Neural cell (in vitro differentiated cells): ENCODE data around the gene CBLB. TPM values are rescaled to one million over a fixed set of nuclear protein-coding genes. Genes with fewer than 3 reads are reported as not detected.

Source experiments
- H2AFZ ChIP-seq: fragments of 200-600, 300-800 bp; sonication (generic), shearing (Covaris generic); 2 replicates; pipeline ENCODE4 v1.6.0; 2014; ENCODE audit warnings: low read depth, mild to moderate bottlenecking, antibody characterized with exemption, low read length, moderate library complexity
- H3F3A ChIP-seq: fragments of 200-600 bp; shearing (Covaris generic); 2 replicates; pipeline ENCODE4 v1.6.1; 2016; ENCODE audit warnings: mild to moderate bottlenecking, moderate library complexity, mixed read lengths, antibody characterized with exemption, low read length; ENCODE audit not compliant: insufficient read depth, poor library complexity, severe bottlenecking
- H3K27ac ChIP-seq: fragments of 200-600, 300-800 bp; sonication (generic), shearing (Covaris generic); 2 replicates; pipeline ENCODE4 v1.5.1; 2014; ENCODE audit warnings: mild to moderate bottlenecking, low read length, moderate library complexity
- H3K27me3 ChIP-seq: fragments of 300-800, 200-600 bp; sonication (generic), shearing (Covaris generic); 2 replicates; pipeline ENCODE4 v1.6.0; 2014; ENCODE audit warnings: mild to moderate bottlenecking, low read depth, low read length, moderate library complexity; ENCODE audit not compliant: insufficient read depth
- H3K36me3 ChIP-seq: fragments of 300-800, 200-600 bp; sonication (generic), shearing (Covaris generic); 2 replicates; pipeline ENCODE4 v1.5.1; 2014; ENCODE audit warnings: mild to moderate bottlenecking, antibody characterized with exemption, low read length, moderate library complexity; ENCODE audit not compliant: insufficient read depth
- H3K4me2 ChIP-seq: fragments of 300-800, 200-600 bp; sonication (generic), shearing (Covaris generic); 2 replicates; pipeline ENCODE4 v1.6.0; 2014; ENCODE audit warnings: mild to moderate bottlenecking, low read length
- H3K4me3 ChIP-seq: fragments of 300-800, 200-600 bp; sonication (generic), shearing (Covaris generic); 2 replicates; pipeline ENCODE4 v1.5.1; 2014; ENCODE audit warnings: mild to moderate bottlenecking, low read length, moderate library complexity
- H3K79me2 ChIP-seq: fragments of 200-600 bp; shearing (Covaris generic); replicated peaks from 2 replicates; pipeline ENCODE4 v1.6.0; 2014; ENCODE audit warnings: mild to moderate bottlenecking, low read length, moderate library complexity; ENCODE audit not compliant: insufficient read depth
- H3K9ac ChIP-seq: fragments of 300-800, 200-600 bp; sonication (generic), shearing (Covaris generic); 2 replicates; pipeline ENCODE4 v1.6.1; 2016; ENCODE audit warnings: mild to moderate bottlenecking, low read length, mixed read lengths
- H3K9me2 ChIP-seq: fragments of 200-600 bp; shearing (Covaris generic); 2 replicates; pipeline ENCODE4 v1.6.1; 2016; ENCODE audit warnings: mild to moderate bottlenecking, low read length, mixed read lengths; ENCODE audit not compliant: insufficient read depth
- H3K9me3 ChIP-seq: fragments of 200-600, 300-800 bp; sonication (generic), shearing (Covaris generic); 2 replicates; pipeline ENCODE4 v1.6.1; 2016; ENCODE audit warnings: mild to moderate bottlenecking, mixed run types, low read length, moderate library complexity, mixed read lengths
- H4K20me1 ChIP-seq: fragments of 200-600 bp; shearing (Covaris generic); 2 replicates; pipeline ENCODE4 v1.6.1; 2016; ENCODE audit warnings: mild to moderate bottlenecking, mixed run types; ENCODE audit not compliant: insufficient read depth
- EP300 ChIP-seq: fragments of 450-650 bp; conservative IDR thresholded peaks from 2 replicates; pipeline ENCODE4 v1.6.1; 2014; ENCODE audit warnings: antibody characterized with exemption, mild to moderate bottlenecking, moderate library complexity; ENCODE audit not compliant: poor library complexity, severe bottlenecking
- EZH2 ChIP-seq: fragments of 200-600, 300-800 bp; shearing (Covaris generic), sonication (generic); IDR thresholded peaks from 2 replicates; pipeline ENCODE4 v1.6.1; 2014; ENCODE audit warnings: antibody characterized with exemption, low read length, borderline replicate concordance, mild to moderate bottlenecking; ENCODE audit not compliant: insufficient read depth, poor library complexity, severe bottlenecking
- MXI1 ChIP-seq: fragments of 450-650 bp; conservative IDR thresholded peaks from 2 replicates; pipeline ENCODE4 v1.6.1; 2014; ENCODE audit warnings: antibody characterized with exemption, mild to moderate bottlenecking; ENCODE audit not compliant: poor library complexity, severe bottlenecking
- POLR2AphosphoS5 ChIP-seq: IDR thresholded peaks from 2 replicates; pipeline ENCODE4 v1.6.1; 2012
- RAD21 ChIP-seq: fragments of 450-650 bp; conservative IDR thresholded peaks from 2 replicates; pipeline ENCODE4 v1.6.1; 2014; ENCODE audit warnings: antibody characterized with exemption, mild to moderate bottlenecking, moderate library complexity
- REST ChIP-seq: IDR thresholded peaks from 2 replicates; pipeline ENCODE4 v1.6.1; 2012; ENCODE audit warnings: borderline replicate concordance
- SMC3 ChIP-seq: fragments of 450-650 bp; conservative IDR thresholded peaks from 2 replicates; pipeline ENCODE4 v1.6.1; 2014; ENCODE audit warnings: antibody characterized with exemption, mild to moderate bottlenecking, moderate library complexity; ENCODE audit not compliant: poor library complexity
- TAF1 ChIP-seq: IDR thresholded peaks from 2 replicates; pipeline ENCODE4 v1.6.1; 2012; ENCODE audit warnings: low read depth
- polyA plus RNA-seq: library from polyadenylated mRNA; depleted of rRNA; stranded (reverse); fragments of >200 nt; gene quantifications from 2 replicates; pipeline ENCODE4 v1.2.3, GENCODE V29; 2014
- TF ChIP-seq, protein P1 (sequence below): fragments of 450-650 bp; IDR thresholded peaks from 2 replicates; pipeline ENCODE4 v1.5.1; 2014; ENCODE audit warnings: antibody characterized with exemption, mild to moderate bottlenecking, moderate library complexity; ENCODE audit not compliant: poor library complexity, severe bottlenecking

The CBLB gene
- polyA plus RNA-seq, 1 donor from 2014 or later = 36.4 TPM

- no peaks in the 10 kb centered on the region for H4K20me1 ChIP-seq
- no peaks in the 10 kb centered on the region for H3K79me2 ChIP-seq
- H3F3A ChIP-seq = no peaks in the 10 kb centered on the region
- H3K9ac ChIP-seq = no peak overlapping the region
- TF ChIP-seq RAD21 (no peak), MXI1 (no peak), EP300 (no peak), SMC3 (no peak), POLR2AphosphoS5 (no peak), EZH2 (no peak), TAF1 (no peak), REST (no peak)
- TF ChIP-seq, protein P1, sequence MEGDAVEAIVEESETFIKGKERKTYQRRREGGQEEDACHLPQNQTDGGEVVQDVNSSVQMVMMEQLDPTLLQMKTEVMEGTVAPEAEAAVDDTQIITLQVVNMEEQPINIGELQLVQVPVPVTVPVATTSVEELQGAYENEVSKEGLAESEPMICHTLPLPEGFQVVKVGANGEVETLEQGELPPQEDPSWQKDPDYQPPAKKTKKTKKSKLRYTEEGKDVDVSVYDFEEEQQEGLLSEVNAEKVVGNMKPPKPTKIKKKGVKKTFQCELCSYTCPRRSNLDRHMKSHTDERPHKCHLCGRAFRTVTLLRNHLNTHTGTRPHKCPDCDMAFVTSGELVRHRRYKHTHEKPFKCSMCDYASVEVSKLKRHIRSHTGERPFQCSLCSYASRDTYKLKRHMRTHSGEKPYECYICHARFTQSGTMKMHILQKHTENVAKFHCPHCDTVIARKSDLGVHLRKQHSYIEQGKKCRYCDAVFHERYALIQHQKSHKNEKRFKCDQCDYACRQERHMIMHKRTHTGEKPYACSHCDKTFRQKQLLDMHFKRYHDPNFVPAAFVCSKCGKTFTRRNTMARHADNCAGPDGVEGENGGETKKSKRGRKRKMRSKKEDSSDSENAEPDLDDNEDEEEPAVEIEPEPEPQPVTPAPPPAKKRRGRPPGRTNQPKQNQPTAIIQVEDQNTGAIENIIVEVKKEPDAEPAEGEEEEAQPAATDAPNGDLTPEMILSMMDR = no peak
- H3K4me3 ChIP-seq = no peak overlapping the region
- peaks cover 10% of the 10 kb centered on the region for H3K9me3 ChIP-seq
- H3K4me2 ChIP-seq = no peak overlapping the region
- no peaks in the 10 kb centered on the region for H3K27me3 ChIP-seq
- H3K27ac ChIP-seq = no peak overlapping the region
- no peak overlapping the region for H2AFZ ChIP-seq
- no peaks in the 10 kb centered on the region for H3K9me2 ChIP-seq
- no peaks in the 10 kb centered on the region for H3K36me3 ChIP-seq
These were observed 46.7 kb upstream of the CBLB start for GRCh38 chr3:105915524-105915923.

DNA sequence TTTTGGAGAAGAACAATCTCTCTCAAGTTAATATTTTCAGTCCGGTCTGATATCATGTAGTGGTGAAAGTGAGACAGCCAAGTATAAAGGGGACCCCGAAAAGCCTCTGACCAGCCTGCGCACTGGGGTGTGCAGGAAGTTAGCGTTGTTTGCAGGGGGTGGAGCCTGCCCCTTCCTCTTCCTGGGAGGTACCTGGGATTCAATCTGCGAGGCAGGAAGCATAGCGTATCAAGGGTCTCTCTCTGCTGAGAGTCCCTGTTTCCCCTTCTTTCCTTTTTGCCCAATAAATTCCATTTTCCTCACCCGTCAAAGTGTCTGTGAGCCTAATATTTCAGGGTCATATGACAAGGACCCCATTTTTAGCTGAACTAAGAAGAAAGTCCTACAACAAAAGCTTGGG, 44.8 kb upstream of the CBLB start:
- H3K36me3 ChIP-seq = no peaks in the 10 kb centered on the region
- H3K27ac ChIP-seq = no peak overlapping the region
- H4K20me1 ChIP-seq = no peaks in the 10 kb centered on the region
- H3K79me2 ChIP-seq = no peaks in the 10 kb centered on the region
- H3K4me3 ChIP-seq = no peak overlapping the region
- no peak for TF ChIP-seq REST
- no peak for TF ChIP-seq EZH2
- TF ChIP-seq, protein P1 = no peak
- TF ChIP-seq RAD21 = no peak
- TF ChIP-seq TAF1 = no peak
- no peak for TF ChIP-seq MXI1
- no peak for TF ChIP-seq EP300
- no peak for TF ChIP-seq SMC3
- no peak for TF ChIP-seq POLR2AphosphoS5
- H2AFZ ChIP-seq = no peak overlapping the region
- no peaks in the 10 kb centered on the region for H3F3A ChIP-seq
- no peaks in the 10 kb centered on the region for H3K9me2 ChIP-seq
- H3K9ac ChIP-seq = no peak overlapping the region
- peaks cover 10% of the 10 kb centered on the region for H3K9me3 ChIP-seq
- no peaks in the 10 kb centered on the region for H3K27me3 ChIP-seq
- no peak overlapping the region for H3K4me2 ChIP-seq
